Kidney epithelial cell (primary cell): ENCODE results near the gene MYLIP. TPM values are rescaled to one million over a fixed set of nuclear protein-coding genes. Genes with fewer than 3 reads are reported as not detected.
A peak's percentile ranks its signal among the peaks of the same experiment; 100 is the strongest.

ENCODE experiments used
- DNase-seq: peaks from one replicate; pipeline ENCODE4 v3.0.0-alpha.2; 2010; ENCODE audit warnings: low read depth
- H3K27me3 ChIP-seq: 2 replicates; pipeline ENCODE4 v1.6.0; 2011; ENCODE audit warnings: low read length; ENCODE audit not compliant: control insufficient read depth, insufficient read depth
- H3K36me3 ChIP-seq: 2 replicates; pipeline ENCODE4 v1.5.1; 2011; ENCODE audit warnings: low read length; ENCODE audit not compliant: control insufficient read depth, insufficient read depth
- H3K4me3 ChIP-seq: 2 replicates; pipeline ENCODE4 v1.5.1; 2011; ENCODE audit warnings: low read depth, mild to moderate bottlenecking, control low read depth, low read length
- total RNA-seq: library from RNA; depleted of rRNA; stranded (reverse); fragments of >200 nt; gene quantifications from 2 replicates; pipeline ENCODE4 v1.2.3, GENCODE V29; 2015
- TF ChIP-seq, protein P1 (sequence below): IDR thresholded peaks from 2 replicates; pipeline ENCODE4 v1.5.1; 2011; ENCODE audit warnings: mild to moderate bottlenecking, moderate library complexity, low read length, control low read depth, inconsistent platforms; ENCODE audit not compliant: insufficient read depth, poor library complexity, severe bottlenecking

Gene MYLIP
- total RNA-seq, 1 donor from 2014 or later = 5.2 TPM

GRCh38 chr6:16183187-16183664 is 54.3 kb downstream of the MYLIP start:
- Histone ChIP-seq H3K36me3 (no peaks in the 10 kb centered on the region), H3K27me3 (no peaks in the 10 kb centered on the region), H3K4me3 (no peak overlapping the region)
- no peak for DNase-seq
- TF ChIP-seq, protein P1, sequence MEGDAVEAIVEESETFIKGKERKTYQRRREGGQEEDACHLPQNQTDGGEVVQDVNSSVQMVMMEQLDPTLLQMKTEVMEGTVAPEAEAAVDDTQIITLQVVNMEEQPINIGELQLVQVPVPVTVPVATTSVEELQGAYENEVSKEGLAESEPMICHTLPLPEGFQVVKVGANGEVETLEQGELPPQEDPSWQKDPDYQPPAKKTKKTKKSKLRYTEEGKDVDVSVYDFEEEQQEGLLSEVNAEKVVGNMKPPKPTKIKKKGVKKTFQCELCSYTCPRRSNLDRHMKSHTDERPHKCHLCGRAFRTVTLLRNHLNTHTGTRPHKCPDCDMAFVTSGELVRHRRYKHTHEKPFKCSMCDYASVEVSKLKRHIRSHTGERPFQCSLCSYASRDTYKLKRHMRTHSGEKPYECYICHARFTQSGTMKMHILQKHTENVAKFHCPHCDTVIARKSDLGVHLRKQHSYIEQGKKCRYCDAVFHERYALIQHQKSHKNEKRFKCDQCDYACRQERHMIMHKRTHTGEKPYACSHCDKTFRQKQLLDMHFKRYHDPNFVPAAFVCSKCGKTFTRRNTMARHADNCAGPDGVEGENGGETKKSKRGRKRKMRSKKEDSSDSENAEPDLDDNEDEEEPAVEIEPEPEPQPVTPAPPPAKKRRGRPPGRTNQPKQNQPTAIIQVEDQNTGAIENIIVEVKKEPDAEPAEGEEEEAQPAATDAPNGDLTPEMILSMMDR = peak; percentile 62

- TF ChIP-seq, protein P1 = peak; percentile 21
- no peak for DNase-seq
- H3K4me3 ChIP-seq = no peak overlapping the region
- no peaks in the 10 kb centered on the region for H3K27me3 ChIP-seq
- H3K36me3 ChIP-seq = no peaks in the 10 kb centered on the region
Observed at GRCh38 chr6:16184129-16184528, 55.2 kb downstream of the MYLIP start.

DNA sequence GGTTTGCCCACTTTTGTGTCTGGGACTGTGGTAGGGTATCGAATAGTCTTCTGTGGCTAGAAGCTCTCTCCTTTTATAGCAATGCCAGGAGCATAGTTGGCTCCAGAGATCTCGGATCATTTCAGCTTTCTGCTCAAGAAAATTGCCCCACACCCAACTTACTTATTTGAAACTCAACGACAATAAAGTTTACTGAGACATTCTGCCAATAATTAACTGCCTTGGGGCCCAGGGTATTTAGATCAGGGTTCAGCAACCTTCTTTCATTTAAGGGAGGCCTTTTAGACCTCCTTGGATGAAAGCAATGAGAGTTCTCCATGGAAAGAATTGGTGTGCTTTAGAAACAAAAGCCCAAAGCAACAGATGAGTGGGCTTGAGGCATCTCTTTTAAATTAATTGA is 55.7 kb downstream of the MYLIP start:
- DNase-seq = no peak
- H3K27me3 ChIP-seq = no peaks in the 10 kb centered on the region
- H3K36me3 ChIP-seq = no peaks in the 10 kb centered on the region
- TF ChIP-seq, protein P1 = no peak
- no peak overlapping the region for H3K4me3 ChIP-seq

GRCh38 chr6:16187176-16187575 is 58.3 kb downstream of the MYLIP start:
- Histone ChIP-seq H3K4me3 (no peak overlapping the region), H3K27me3 (no peaks in the 10 kb centered on the region), H3K36me3 (no peaks in the 10 kb centered on the region)
- no peak for DNase-seq
- TF ChIP-seq, protein P1 = no peak

- no peaks in the 10 kb centered on the region for H3K36me3 ChIP-seq
- H3K4me3 ChIP-seq = no peak overlapping the region
- no peaks in the 10 kb centered on the region for H3K27me3 ChIP-seq
- TF ChIP-seq, protein P1 = no peak
- no peak for DNase-seq
Observed at GRCh38 chr6:16190214-16190613, 61.3 kb downstream of the MYLIP start.

DNA sequence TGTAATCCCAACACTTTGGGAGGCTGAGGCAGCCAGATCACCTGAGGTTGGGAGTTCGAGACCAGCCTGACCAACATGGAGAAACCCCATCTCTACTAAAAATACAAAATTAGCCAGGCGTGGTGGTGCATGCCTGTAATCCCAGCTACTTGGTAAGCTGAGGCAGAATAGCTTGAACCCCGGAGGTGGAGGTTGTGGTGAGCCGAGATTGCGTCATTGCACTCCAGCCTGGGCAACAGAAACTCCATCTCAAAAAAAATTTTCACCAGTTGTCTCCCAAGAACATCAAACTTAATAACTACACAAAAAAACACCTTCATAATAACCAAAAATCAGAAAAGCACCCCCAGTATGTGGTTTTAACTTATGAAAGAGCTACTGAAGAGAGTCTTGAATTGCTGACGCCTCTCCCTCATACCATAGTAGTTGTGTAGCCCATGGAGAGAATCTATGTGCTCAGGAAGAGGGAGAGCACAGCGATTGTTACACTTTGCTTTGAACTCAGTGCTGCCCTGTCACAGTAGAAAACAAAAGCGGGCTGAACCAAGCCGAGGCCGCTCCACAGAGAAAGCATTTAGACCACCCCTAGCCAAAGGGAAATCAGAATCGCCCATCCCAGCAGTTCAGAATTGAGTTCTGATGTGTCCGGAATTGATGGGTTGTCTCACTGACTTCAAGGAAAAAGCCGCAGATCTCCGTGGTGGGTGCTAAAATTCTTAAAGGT is 67.5 kb downstream of the MYLIP start:
- H3K27me3 ChIP-seq = no peaks in the 10 kb centered on the region
- H3K36me3 ChIP-seq = no peaks in the 10 kb centered on the region
- TF ChIP-seq, protein P1 = no peak
- DNase-seq = no peak
- H3K4me3 ChIP-seq = no peak overlapping the region
